HepG2 (cell line): ENCODE results near the gene TRIM2. TPM values are rescaled to one million over a fixed set of nuclear protein-coding genes. Genes with fewer than 3 reads are reported as not detected.

Source experiments
- PHF21A ChIP-seq: sonication (generic); formaldehyde crosslinking; IDR thresholded peaks from 2 replicates; pipeline ENCODE4 v1.5.0; 2020; ENCODE audit warnings: mild to moderate bottlenecking, missing genetic modification reagents
- POLR2A ChIP-seq, 2 experiments: IDR thresholded peaks; 2 replicates each; pipeline ENCODE4 v1.6.1; 2011; ENCODE audit warnings: low read depth in 2 of 2, low read length in 2 of 2, mild to moderate bottlenecking in 1 of 2, moderate library complexity in 1 of 2; ENCODE audit not compliant: insufficient read depth in 1 of 2
- SOX5 ChIP-seq: IDR thresholded peaks from 2 replicates; pipeline ENCODE4 v1.6.1; 2016; ENCODE audit warnings: borderline replicate concordance
- SOX6 ChIP-seq, 2 experiments: fragments of 450-650 bp in 1 of 2; sonication (generic) in 1 of 2; formaldehyde crosslinking in 1 of 2; IDR thresholded peaks; 2 replicates each; pipeline versions ENCODE4 v1.4.0 to v1.6.1; 2017 to 2020; ENCODE audit warnings: antibody characterized with exemption in 1 of 2, mild to moderate bottlenecking in 1 of 2, missing genetic modification reagents in 1 of 2
- TP53 ChIP-seq: sonication (generic); formaldehyde crosslinking; conservative IDR thresholded peaks from 2 replicates; pipeline ENCODE4 v1.4.0; 2020; ENCODE audit warnings: missing genetic modification reagents
- ZBTB7A ChIP-seq: sonication (generic); formaldehyde crosslinking; IDR thresholded peaks from 2 replicates; pipeline ENCODE4 v1.8.0; 2022; ENCODE audit warnings: mild to moderate bottlenecking, missing genetic modification reagents
- ZFP36 ChIP-seq: fragments of 150-350 bp; IDR thresholded peaks from 2 replicates; pipeline ENCODE4 v1.6.1; 2018; ENCODE audit warnings: borderline replicate concordance, low read length, low read depth; ENCODE audit not compliant: partially characterized antibody
- ZNF317 ChIP-seq: sonication (generic); formaldehyde crosslinking; IDR thresholded peaks from 2 replicates; pipeline ENCODE4 v1.5.0; 2020; ENCODE audit warnings: mild to moderate bottlenecking, missing genetic modification reagents
- ZNF546 ChIP-seq: sonication (generic); formaldehyde crosslinking; conservative IDR thresholded peaks from 2 replicates; pipeline ENCODE4 v1.8.1; 2023; ENCODE audit warnings: mild to moderate bottlenecking, missing genetic modification reagents
- ZNF556 ChIP-seq: sonication (generic); formaldehyde crosslinking; IDR thresholded peaks from 2 replicates; pipeline ENCODE4 v1.4.0; 2020; ENCODE audit warnings: mild to moderate bottlenecking, missing genetic modification reagents, borderline replicate concordance
- ZNF720 ChIP-seq: sonication (generic); formaldehyde crosslinking; IDR thresholded peaks from 2 replicates; pipeline ENCODE4 v1.4.0; 2020; ENCODE audit warnings: missing genetic modification reagents
- ZNF781 ChIP-seq: sonication (generic); formaldehyde crosslinking; IDR thresholded peaks from 2 replicates; pipeline ENCODE4 v1.5.1; 2020; ENCODE audit warnings: borderline replicate concordance, mild to moderate bottlenecking, missing genetic modification reagents; ENCODE audit errors: not compliant biosample characterization
- ZNF879 ChIP-seq: sonication (generic); formaldehyde crosslinking; IDR thresholded peaks from 2 replicates; pipeline ENCODE4 v1.8.1; 2023; ENCODE audit warnings: missing genetic modification reagents
- polyA plus RNA-seq, 8 experiments: library from polyadenylated mRNA; depleted of rRNA in 3 of 8; stranded (reverse) in 7 of 8; unstranded in 1 of 8; fragments of >200 nt; fragmentation: Illumina TruSeq in 4 of 8; extraction: Trizol in 4 of 8; gene quantifications; 2 replicates each; pipeline versions ENCODE4 v1.2.1 to v1.2.3, GENCODE V29; 2011 to 2016; ENCODE audit warnings: low read depth in 4 of 8, missing spikeins in 1 of 8, mixed read lengths in 1 of 8; ENCODE audit not compliant: insufficient read depth in 1 of 8
- total RNA-seq, 5 experiments: library from RNA; depleted of rRNA; stranded (reverse); fragments of >200 nt; fragmentation: Illumina TruSeq; extraction: Trizol; gene quantifications; 2 replicates each; pipeline ENCODE4 v1.2.3, GENCODE V29; 2016; ENCODE audit warnings: low read depth in 1 of 5
- TF ChIP-seq, protein P1 (sequence below): sonication (generic); formaldehyde crosslinking; IDR thresholded peaks from 2 replicates; pipeline ENCODE4 v1.5.0; 2020; ENCODE audit warnings: mild to moderate bottlenecking, missing genetic modification reagents, borderline replicate concordance
- TF ChIP-seq, protein P2 (sequence below): sonication (generic); formaldehyde crosslinking; IDR thresholded peaks from 2 replicates; pipeline ENCODE4 v1.5.1; 2020; ENCODE audit warnings: mild to moderate bottlenecking, missing genetic modification reagents, moderate library complexity
- TF ChIP-seq, protein P3 (sequence below): IDR thresholded peaks from 2 replicates; pipeline ENCODE4 v1.6.1; 2012; ENCODE audit warnings: inconsistent platforms
- TF ChIP-seq, protein P4 (sequence below): sonication (generic); formaldehyde crosslinking; IDR thresholded peaks from 2 replicates; pipeline ENCODE4 v1.4.0; 2020; ENCODE audit warnings: missing genetic modification reagents

TRIM2 gene
- total and polyA plus RNA-seq, 2 of the 13 experiments (the other 11 are each of a cell fraction or from before 2014, with no cell fraction given), result 2.1 to 4.2 TPM

- peak; percentile 16; the same call in 1 of the 2 replicates for TF ChIP-seq PHF21A (CRISPR knock-in tag)
- TF ChIP-seq POLR2A (IDR thresholded peaks at IDR 0.05; ENCODE audit: insufficient read depth in 1 of 2, low read depth in 2 of 2, low read length in 2 of 2), result peak in 1 of 2 experiments; percentile 37; a peak in 1 of 4 replicates
- no peak for TF ChIP-seq SOX6 (IDR thresholded peaks at IDR 0.05)
- 0 out of 2 replicates have a peak, but pooled peaks have one; percentile 35 for TF ChIP-seq SOX6 (CRISPR knock-in tag; IDR thresholded peaks at IDR 0.05)
- no peak for TF ChIP-seq ZNF546 (CRISPR knock-in tag)
- no peak for TF ChIP-seq TP53 (CRISPR knock-in tag)
- no peak for TF ChIP-seq ZBTB7A (CRISPR knock-in tag)
- no peak for TF ChIP-seq ZFP36
- TF ChIP-seq, protein P1, sequence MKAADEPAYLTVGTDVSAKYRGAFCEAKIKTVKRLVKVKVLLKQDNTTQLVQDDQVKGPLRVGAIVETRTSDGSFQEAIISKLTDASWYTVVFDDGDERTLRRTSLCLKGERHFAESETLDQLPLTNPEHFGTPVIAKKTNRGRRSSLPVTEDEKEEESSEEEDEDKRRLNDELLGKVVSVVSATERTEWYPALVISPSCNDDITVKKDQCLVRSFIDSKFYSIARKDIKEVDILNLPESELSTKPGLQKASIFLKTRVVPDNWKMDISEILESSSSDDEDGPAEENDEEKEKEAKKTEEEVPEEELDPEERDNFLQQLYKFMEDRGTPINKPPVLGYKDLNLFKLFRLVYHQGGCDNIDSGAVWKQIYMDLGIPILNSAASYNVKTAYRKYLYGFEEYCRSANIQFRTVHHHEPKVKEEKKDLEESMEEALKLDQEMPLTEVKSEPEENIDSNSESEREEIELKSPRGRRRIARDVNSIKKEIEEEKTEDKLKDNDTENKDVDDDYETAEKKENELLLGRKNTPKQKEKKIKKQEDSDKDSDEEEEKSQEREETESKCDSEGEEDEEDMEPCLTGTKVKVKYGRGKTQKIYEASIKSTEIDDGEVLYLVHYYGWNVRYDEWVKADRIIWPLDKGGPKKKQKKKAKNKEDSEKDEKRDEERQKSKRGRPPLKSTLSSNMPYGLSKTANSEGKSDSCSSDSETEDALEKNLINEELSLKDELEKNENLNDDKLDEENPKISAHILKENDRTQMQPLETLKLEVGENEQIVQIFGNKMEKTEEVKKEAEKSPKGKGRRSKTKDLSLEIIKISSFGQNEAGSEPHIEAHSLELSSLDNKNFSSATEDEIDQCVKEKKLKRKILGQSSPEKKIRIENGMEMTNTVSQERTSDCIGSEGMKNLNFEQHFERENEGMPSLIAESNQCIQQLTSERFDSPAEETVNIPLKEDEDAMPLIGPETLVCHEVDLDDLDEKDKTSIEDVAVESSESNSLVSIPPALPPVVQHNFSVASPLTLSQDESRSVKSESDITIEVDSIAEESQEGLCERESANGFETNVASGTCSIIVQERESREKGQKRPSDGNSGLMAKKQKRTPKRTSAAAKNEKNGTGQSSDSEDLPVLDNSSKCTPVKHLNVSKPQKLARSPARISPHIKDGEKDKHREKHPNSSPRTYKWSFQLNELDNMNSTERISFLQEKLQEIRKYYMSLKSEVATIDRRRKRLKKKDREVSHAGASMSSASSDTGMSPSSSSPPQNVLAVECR (CRISPR knock-in tag), result 0 out of 2 replicates have a peak, but pooled peaks have one; percentile 26
- TF ChIP-seq, protein P2, sequence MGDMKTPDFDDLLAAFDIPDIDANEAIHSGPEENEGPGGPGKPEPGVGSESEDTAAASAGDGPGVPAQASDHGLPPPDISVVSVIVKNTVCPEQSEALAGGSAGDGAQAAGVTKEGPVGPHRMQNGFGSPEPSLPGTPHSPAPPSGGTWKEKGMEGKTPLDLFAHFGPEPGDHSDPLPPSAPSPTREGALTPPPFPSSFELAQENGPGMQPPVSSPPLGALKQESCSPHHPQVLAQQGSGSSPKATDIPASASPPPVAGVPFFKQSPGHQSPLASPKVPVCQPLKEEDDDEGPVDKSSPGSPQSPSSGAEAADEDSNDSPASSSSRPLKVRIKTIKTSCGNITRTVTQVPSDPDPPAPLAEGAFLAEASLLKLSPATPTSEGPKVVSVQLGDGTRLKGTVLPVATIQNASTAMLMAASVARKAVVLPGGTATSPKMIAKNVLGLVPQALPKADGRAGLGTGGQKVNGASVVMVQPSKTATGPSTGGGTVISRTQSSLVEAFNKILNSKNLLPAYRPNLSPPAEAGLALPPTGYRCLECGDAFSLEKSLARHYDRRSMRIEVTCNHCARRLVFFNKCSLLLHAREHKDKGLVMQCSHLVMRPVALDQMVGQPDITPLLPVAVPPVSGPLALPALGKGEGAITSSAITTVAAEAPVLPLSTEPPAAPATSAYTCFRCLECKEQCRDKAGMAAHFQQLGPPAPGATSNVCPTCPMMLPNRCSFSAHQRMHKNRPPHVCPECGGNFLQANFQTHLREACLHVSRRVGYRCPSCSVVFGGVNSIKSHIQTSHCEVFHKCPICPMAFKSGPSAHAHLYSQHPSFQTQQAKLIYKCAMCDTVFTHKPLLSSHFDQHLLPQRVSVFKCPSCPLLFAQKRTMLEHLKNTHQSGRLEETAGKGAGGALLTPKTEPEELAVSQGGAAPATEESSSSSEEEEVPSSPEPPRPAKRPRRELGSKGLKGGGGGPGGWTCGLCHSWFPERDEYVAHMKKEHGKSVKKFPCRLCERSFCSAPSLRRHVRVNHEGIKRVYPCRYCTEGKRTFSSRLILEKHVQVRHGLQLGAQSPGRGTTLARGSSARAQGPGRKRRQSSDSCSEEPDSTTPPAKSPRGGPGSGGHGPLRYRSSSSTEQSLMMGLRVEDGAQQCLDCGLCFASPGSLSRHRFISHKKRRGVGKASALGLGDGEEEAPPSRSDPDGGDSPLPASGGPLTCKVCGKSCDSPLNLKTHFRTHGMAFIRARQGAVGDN (CRISPR knock-in tag), result peak; percentile 64
- TF ChIP-seq ZNF781, result no peak
- no peak for TF ChIP-seq ZNF879
- TF ChIP-seq, protein P3, sequence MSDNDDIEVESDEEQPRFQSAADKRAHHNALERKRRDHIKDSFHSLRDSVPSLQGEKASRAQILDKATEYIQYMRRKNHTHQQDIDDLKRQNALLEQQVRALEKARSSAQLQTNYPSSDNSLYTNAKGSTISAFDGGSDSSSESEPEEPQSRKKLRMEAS, result 0 out of 2 replicates have a peak, but pooled peaks have one; percentile 22
- 0 out of 2 replicates have a peak, but pooled peaks have one; percentile 20 for TF ChIP-seq ZNF317
- TF ChIP-seq ZNF720 (CRISPR knock-in tag), result no peak
- 0 out of 2 replicates have a peak, but pooled peaks have one; percentile 21 for TF ChIP-seq SOX5 (CRISPR knock-in tag)
- 0 out of 2 replicates have a peak, but pooled peaks have one; percentile 45 for TF ChIP-seq ZNF556 (CRISPR knock-in tag)
- TF ChIP-seq, protein P4, sequence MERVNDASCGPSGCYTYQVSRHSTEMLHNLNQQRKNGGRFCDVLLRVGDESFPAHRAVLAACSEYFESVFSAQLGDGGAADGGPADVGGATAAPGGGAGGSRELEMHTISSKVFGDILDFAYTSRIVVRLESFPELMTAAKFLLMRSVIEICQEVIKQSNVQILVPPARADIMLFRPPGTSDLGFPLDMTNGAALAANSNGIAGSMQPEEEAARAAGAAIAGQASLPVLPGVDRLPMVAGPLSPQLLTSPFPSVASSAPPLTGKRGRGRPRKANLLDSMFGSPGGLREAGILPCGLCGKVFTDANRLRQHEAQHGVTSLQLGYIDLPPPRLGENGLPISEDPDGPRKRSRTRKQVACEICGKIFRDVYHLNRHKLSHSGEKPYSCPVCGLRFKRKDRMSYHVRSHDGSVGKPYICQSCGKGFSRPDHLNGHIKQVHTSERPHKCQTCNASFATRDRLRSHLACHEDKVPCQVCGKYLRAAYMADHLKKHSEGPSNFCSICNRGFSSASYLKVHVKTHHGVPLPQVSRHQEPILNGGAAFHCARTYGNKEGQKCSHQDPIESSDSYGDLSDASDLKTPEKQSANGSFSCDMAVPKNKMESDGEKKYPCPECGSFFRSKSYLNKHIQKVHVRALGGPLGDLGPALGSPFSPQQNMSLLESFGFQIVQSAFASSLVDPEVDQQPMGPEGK (CRISPR knock-in tag), result 0 out of 2 replicates have a peak, but pooled peaks have one; percentile 27
These were observed 45.2 kb downstream of the TRIM2 start (continued) for GRCh38 chr4:153249199-153250041.
